Activated CD8-positive, alpha-beta memory T cell treated with anti-CD3 and anti-CD28 coated beads for 4 hours (primary cell): ENCODE measurements around the gene SCN1B.

Experiments
- DNase-seq, 2 donors: peaks; one replicate each; pipeline ENCODE4 v3.0.0-alpha.2; 2020; ENCODE audit warnings: low read depth in 2 of 2

SCN1B gene

DNA sequence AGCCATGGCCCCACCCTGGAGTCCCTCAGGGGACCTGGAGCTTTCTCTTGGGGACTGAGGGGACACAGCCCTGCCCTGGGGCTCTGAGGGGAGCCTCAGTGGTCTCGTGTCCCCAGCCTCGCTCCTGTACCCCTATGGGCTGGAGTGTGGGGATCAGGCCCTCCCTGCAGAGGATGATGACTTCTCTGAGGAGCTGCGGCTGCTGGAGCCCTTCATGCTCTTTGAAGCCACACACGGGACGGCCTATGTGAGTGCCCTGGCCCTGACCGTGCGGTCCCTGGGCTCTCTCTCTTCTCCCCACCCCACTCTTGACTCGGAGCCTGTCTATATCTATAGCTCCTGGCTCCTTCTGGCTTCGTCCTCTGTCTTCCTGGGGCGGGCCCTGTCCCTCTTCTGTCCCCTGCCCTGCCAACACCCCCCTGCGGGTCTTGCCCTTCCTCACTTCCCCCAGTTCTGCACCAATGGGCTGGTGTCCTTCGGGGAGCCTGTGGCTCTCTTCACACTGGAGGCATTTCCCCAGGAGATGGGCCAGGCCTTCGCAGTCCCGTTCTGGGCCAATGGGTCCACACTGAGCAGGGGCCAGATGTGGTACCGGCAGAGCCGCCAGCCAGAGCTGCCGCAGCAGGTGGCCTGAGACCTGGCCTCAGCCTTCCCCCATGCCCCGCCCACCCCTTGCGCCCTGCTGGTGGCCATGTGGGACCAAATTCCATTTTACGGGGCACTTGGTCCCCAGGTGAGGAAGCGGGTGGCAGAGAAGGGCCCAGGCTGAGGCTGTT lies 44.3 kb downstream of the SCN1B start:
- no peak for DNase-seq

DNA sequence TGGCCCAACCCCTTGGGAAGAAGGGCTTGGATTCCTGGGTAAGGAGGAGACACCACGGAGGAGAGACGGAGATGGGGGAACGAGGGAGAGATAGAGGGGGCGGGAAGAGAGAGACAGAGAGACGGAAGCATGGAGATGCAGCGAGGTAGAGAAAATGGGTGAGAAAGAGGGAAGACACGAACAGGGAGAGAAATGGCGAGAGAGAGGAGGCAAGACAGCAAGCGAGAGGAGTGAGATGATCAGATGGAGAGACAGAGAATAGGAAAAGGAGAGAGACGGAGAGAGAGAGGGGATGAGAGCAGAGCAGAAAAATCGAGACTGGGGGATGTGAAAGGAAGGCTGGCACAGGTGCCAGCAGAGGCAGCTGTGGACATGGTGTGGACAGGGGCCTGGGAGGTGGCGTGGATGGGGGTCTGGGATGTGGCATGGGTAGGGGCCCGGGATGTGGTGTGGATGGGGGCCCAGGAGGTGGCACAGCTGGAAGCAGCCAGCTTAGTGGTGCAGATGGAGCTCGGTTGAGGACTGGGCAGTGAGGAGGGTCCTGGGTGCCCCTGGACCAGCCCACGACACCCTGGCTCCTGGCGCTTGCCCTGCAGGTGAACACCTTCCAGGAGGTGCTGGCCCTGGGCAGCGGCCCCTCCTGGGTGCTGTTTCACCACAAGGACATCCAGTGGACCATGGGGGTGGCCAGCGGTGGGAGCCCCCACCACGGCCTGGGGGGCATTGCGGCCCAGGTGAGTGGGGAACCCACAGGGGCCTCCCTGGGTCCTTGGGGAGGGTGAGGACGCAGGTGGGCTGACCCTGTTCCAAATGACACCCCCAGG lies 45.1 kb downstream of the SCN1B start:
- DNase-seq, result no peak

DNA sequence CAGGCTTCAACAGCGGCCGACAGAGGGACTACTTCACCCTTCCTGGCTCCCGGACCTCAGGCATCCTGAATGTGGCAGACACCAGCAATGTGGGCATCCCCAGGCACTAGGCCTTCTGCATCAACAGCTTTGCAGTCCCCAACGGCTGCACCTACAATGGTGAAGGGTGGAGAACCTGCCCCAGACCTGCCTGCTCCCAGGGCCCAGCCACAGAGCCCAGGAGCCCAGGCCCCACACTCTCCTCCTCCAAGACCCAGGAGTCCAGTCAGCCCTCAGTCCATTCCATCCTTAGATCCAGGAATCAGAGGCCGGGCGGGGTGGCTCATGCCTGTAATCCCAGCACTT lies 45.7 kb downstream of the SCN1B start:
- no peak for DNase-seq

DNA sequence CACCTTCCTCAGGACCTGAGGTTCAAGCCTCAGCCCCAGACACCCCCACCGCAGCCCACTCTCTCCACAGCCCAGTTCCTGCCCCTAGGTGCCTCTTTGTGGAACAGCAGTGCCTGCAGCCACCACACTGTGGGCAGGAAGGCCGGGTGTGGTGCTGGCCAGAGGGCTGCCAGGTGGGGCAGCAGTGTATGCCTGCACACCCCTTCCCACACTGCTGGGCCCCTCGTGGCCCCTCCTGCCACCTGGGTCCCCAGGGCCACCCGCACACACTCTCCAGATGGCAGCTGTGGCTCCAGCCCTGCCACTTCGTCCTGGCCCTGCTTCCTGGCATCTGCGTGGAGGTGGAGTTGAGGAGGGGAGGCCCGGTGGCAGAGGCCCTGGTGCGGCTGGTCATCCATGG lies 46.4 kb downstream of the SCN1B start:
- no peak for DNase-seq

DNA sequence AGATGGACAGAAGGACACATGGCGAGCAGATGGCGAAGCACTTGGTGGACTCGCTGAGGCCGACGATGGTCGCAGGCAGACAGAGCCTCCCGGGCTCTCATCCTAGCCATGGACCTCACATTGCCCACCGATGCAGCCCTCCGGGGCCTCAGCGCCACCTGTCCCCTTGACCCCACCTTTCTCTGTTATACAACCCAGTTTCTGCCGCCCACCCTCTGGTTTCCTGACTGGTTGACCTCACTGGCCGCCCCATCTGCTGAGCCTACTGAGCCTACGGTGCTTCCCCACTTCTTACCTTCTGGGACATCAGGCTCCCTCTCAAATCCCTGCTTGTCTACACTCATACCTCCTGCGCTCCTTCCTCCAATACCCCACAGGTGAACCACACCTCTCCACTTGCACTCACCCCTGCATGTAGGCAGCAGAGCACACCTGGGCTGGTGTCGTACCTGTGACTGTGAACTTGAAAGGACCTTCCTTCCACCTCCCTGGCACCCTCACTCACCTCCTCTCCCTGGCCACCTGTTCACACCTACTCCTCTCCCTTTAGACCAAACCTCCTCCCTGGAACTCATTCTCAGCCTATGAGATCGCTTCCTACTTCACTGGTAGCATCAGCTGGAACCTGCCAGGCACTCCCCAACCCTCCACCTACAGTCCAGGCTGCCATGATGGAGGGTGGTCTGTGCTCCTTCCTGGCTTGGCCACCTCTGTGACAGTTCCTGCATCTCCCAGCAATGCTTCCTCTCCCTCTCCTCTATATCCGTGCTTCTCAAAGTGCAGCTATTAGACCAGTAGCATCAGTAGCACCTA lies 47.3 kb downstream of the SCN1B start:
- DNase-seq, result no peak

DNA sequence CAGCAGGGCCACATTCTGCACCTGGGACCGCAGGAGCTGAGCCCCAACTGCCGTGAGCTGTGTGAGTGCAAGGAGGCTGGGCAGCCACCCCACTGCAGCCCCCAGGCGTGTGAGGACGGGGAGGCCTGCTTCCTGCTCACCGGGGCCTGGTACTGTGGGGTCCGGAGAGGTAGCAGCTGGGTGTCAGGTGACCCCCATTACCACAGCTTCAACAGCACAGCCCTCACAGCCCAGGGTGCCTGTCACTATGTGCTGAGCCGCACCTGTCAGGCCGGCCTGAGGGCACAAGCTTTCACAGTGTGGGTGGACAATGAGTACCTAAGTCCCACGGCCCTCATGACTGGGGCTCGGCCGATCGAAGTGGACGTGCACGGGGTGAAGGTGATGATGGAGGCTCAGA lies 49.6 kb downstream of the SCN1B start:
- no peak for DNase-seq

DNA sequence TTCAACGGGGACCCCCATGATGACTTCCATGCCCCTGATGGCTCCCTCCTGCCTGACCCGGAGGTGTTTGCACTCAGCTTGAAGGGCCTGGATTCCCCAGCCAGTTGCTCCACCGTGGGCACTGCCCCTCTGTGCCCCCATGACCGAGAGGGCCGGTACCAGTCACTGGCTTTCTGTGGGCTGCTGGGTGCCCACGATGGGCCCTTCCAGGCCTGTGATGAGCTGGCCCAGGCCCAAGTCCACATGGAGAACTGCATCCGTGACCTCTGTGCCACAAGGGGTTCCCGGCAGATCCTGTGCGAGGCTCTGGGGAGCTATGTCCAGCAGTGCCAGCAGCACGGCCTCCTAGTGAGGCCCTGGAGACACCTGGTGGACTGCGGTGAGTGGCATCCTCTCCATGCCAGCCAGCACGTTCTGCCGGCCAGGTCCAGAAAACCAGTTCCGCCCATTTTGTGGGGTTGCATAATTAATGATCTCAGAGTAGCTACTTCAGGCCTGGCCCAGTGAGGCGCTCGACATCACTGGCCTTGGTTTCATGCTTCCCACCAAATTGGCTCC lies 50.4 kb downstream of the SCN1B start:
- no peak for DNase-seq

DNA sequence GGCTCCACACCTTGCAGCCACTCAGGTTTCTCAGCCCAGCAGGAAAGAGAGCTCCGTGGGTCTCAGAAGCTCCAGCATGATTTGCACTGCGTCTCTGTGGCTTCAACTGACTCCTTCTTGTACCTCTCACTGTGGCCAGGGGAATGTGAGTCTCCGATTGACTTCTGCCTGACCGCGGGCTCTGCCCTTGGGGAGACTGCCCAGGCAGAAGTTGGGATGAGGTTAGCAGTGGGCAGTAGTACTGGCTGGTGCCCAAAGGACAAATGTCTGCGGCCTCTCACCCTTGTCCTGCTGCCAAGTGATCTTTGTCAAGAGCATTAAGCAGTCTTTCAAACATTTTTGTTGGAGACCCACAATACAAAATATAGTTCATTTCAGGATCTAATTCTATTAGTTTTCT lies 50.9 kb downstream of the SCN1B start:
- no peak for DNase-seq

DNA sequence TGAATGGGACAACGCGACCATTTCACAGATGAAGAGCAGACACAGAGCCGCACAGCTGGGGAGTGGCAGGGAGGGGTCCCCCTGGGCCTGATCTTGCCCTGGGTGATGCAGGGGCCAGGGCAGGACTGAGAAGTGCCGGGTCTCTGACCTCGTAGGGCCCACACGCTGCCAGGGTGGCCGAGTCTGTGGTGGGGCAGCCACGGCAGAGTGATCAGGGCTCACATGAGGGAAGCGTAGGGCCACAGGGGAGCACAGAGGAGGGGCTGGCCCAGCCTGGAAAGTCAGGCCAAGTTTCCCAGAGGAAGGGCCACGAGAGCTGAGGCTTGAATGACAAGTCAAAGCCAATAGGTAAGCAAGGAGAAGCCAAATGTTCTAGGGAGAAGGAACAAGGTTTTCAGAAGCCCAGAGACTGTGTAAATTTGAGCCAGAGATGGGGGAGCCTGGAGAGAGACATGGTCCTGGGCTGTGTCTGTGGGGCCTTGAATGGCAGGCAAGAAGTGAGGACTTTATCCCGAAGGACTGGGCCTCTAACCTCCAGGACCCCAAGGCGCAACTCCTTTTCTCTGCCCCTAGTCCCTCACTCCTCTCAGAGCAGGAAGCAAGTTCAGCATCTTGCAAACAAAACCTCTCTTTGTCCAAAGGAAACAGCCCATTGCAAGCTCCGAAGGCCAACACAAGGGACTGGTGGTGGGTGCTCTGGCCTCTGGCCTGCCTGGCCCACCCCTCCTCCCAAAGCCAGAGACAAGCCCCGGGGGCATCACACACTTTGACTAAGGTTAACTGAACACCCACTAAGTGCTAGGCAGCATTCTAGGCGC lies 53.6 kb downstream of the SCN1B start:
- DNase-seq, result no peak

DNA sequence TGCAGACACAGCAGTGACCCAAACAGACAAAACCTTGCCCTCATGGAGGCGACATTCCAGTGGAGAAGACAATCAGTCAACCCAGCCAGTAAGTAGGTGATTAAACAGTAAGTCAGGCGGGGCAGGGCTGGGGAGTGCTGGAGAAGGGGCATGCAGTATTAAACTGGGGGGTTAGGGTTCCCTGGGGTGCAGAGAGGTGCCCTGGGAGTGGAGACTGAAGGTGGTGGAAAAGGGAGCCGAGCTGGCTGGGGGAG lies 54.2 kb downstream of the SCN1B start:
- DNase-seq, result no peak

DNA sequence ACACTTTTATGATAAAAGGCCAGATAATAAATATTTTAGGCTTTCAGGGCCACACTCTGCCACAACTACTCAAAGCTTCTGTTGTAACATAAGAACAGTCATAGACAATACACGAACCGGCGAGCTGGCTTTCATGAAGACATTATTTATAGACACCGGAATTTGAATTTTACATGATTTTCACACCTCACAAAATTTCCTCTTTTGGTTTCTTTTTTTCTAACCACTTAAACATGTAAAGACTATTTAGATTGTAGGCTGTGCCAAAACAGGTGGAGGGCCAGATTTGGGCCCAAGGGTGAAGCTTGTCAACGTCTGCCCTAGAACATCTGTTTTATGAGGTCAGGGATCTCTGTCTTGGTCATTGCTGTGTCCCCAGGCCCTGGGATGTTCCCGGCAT lies 55.7 kb downstream of the SCN1B start:
- no peak for DNase-seq

DNA sequence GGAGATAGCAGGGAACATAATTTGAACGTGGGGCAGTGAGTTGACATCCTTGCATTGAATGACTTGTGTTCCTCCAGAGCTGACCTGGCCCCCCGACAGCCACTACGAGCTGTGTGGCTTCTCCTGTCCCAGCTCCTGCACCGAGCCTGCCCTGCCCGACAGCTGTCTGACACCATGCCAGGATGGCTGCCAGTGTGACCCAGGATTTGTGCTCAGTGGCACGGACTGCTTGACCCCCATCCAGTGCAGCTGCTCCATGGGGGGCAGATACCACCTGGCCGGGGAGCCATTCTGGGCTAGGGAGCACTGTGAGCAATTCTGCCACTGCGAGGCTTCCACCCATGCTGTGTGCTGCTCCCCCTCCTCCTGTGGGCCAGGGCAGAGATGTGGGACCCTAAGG lies 56.2 kb downstream of the SCN1B start:
- DNase-seq, result no peak

DNA sequence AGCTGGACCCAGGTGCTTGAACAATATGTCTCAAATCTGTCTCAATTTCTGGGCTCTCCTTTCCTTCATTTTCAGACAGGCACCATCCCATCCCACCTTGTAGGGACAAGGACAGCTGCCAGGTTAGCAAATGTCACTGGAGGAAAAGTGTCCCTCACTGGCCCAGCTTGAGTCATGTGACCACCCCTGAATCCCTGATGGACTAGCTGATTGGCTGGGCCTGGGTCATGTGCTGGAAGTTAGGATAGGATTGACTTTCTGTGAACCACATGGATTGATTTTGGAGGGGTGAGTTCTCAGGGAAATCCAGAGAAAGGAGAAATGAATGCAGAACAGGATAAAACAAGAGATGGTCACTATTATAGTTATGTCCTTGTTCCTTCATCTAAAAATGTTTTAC lies 57.1 kb downstream of the SCN1B start:
- no peak for DNase-seq

DNA sequence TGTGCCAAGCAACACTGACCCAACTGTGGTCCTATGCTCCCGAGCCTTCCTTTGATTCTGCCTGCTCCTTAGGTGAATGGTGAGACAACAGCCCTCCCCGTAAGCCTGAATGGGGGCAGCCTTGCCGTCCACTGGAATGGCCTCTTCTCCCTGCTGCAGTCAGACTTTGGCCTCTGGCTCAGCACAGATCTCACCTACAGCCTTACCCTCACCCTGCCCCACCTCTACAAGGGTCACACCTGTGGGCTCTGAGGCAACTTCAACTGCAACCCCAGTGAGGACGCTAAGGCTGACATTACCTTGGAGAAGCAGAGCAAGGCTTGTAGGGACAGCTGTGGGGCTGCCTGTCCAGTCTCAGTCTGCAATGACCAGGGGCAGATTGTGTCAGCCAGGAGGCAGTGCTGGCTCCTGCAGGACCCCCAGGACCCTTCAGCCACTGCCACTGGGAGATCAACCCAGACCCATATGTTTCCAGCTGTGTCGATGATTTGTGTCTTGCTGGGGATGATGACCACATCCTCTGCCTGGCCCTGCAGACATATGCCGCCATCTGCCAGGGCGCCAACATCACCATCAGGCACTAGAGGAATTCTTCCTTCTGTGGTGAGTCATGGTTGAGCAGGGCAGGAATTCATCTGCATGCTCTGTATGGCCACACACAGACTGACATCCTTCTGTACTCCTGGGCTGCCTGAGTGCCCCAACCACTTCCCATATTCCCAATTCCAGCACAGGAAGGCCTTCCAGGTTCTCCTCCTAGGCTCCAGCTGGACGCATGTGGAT lies 58.1 kb downstream of the SCN1B start:
- no peak for DNase-seq

DNA sequence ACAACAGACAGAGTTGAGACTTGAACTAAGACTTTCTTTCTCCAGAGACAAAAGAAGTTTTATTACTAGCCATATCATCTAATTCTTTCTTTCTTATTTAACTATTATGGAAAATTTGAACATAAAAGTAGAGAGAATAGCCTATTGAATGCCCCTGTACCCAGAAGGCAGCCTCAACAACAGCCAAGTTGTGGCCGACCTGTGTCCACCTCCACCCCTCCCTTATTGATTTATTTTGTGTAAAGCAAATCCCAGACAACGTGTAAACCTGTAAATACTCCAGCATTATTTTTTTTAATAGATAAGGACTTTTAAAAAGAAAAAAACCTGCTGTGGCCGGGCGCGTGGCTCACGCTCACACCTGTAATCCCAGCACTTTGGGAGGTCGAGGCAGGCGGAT lies 59.3 kb downstream of the SCN1B start:
- no peak for DNase-seq
